GM23248 (cell line): ENCODE results near the gene TCAIM.

Source experiments
- EZH2 ChIP-seq: fragments of 200-600 bp; sonication (generic); IDR thresholded peaks from 2 replicates; pipeline ENCODE4 v1.6.1; 2018; ENCODE audit warnings: antibody characterized with exemption, mild to moderate bottlenecking; ENCODE audit not compliant: insufficient read depth, poor library complexity, severe bottlenecking
- EZH2phosphoT487 ChIP-seq: fragments of 200-600 bp; sonication (generic); IDR thresholded peaks from 2 replicates; pipeline ENCODE4 v1.6.1; 2018; ENCODE audit warnings: antibody characterized with exemption, moderate library complexity, mild to moderate bottlenecking, low read depth; ENCODE audit not compliant: insufficient read depth

DNA sequence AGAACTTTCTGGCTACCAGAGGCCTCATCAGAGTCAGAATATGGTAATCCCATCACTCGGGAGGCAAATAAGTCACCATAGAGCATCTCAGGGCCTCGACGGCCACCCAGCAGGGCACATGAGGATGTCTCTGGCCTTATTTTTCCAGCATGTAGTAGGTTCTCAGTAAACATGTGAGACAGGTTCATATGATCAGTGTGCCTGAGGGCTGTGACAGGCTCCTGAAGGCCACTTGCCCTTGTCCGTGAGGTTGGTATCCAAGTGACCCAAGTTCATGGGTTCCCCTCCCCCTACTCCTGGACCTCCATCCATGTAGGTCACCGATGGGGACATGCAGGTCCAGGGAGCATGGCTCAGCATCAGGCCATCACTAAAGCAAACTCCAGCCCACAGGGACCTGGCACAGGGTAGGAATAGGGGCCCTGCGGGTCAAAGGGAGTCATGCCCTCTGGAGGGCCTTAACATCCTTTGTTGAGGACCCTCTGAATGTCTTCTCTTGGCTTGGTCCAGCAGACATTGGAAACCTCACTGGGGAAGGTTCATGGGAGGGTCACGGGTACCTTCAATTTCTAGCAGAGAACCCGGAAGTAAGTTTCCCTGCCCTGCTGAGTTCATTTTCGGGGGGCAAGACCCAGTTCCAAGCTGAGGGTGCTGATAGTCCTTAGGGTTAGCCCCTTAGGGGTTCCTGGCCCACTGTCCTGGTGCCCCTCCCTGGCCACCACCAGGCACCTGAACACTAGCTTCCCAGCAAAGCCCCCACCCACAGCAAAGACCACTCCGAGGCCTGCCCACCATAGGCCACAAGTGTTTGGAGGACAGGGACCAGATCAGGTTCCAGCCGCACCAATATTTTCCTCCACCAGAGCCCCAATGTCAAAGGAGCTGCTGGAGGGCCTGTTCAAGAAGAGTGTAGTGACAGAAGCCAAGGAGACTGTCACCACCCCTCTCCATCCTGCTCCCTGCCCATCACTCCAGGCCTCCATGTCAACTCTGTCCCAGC lies 77.8 kb downstream of the TCAIM start:
- TF ChIP-seq EZH2 = no peak
- TF ChIP-seq EZH2phosphoT487 = no peak
